Measurements from ENCODE around the gene FNIP2.

Gene FNIP2

GRCh38 chr4:158762553-158762952, 6.3 kb upstream of the FNIP2 start:
- no peak for DNase-seq (ENCODE audit: low read depth in 2 of 2, low spot score in 1 of 2)

- DNase-seq (ENCODE audit: low read depth in 2 of 2, low spot score in 1 of 2) = no peak
These were observed 5.4 kb upstream of the FNIP2 start for GRCh38 chr4:158763462-158763861.

- no peak for DNase-seq (ENCODE audit: low read depth in 2 of 2, low spot score in 1 of 2)
These were observed 2.3 kb upstream of the FNIP2 start for GRCh38 chr4:158766434-158767044.

GRCh38 chr4:158767451-158767850, 1.4 kb upstream of the FNIP2 start:
- no peak for DNase-seq (ENCODE audit: low read depth in 2 of 2, low spot score in 1 of 2)

GRCh38 chr4:158769175-158769921, 522 bp downstream of the FNIP2 start:
- DNase-seq (ENCODE audit: low read depth in 2 of 2, low spot score in 1 of 2) = peak in 1 of 2 donors; percentile 8

GRCh38 chr4:158770671-158771070, 1.8 kb downstream of the FNIP2 start:
- DNase-seq (ENCODE audit: low read depth in 2 of 2, low spot score in 1 of 2) = no peak

- DNase-seq (ENCODE audit: low read depth in 2 of 2, low spot score in 1 of 2) = no peak
These were observed 3.0 kb downstream of the FNIP2 start for GRCh38 chr4:158771776-158772175.

- no peak for DNase-seq (ENCODE audit: low read depth in 2 of 2, low spot score in 1 of 2)
These were observed 6.3 kb downstream of the FNIP2 start for GRCh38 chr4:158775091-158775651.

- DNase-seq (ENCODE audit: low read depth in 2 of 2, low spot score in 1 of 2) = no peak
These were observed 7.3 kb downstream of the FNIP2 start for GRCh38 chr4:158776106-158776505.

- DNase-seq (ENCODE audit: low read depth in 2 of 2, low spot score in 1 of 2) = no peak
These were observed 8.8 kb downstream of the FNIP2 start for GRCh38 chr4:158777423-158778155.

- no peak for DNase-seq (ENCODE audit: low read depth in 2 of 2, low spot score in 1 of 2)
These were observed 9.4 kb downstream of the FNIP2 start for GRCh38 chr4:158778156-158778711.

GRCh38 chr4:158778712-158779111, 9.9 kb downstream of the FNIP2 start:
- DNase-seq (ENCODE audit: low read depth in 2 of 2, low spot score in 1 of 2) = no peak

- no peak for DNase-seq (ENCODE audit: low read depth in 2 of 2, low spot score in 1 of 2)
These were observed 13.1 kb downstream of the FNIP2 start for GRCh38 chr4:158781963-158782362.

GRCh38 chr4:158782551-158783360, 13.9 kb downstream of the FNIP2 start:
- no peak for DNase-seq (ENCODE audit: low read depth in 2 of 2, low spot score in 1 of 2)

- no peak for DNase-seq (ENCODE audit: low read depth in 2 of 2, low spot score in 1 of 2)
These were observed 15.0 kb downstream of the FNIP2 start for GRCh38 chr4:158783785-158784184.

GRCh38 chr4:158785718-158786117, 16.9 kb downstream of the FNIP2 start:
- DNase-seq (ENCODE audit: low read depth in 2 of 2, low spot score in 1 of 2) = no peak

- no peak for DNase-seq (ENCODE audit: low read depth in 2 of 2, low spot score in 1 of 2)
These were observed 17.3 kb downstream of the FNIP2 start for GRCh38 chr4:158786121-158786601.

- no peak for DNase-seq (ENCODE audit: low read depth in 2 of 2, low spot score in 1 of 2)
These were observed 18.1 kb downstream of the FNIP2 start for GRCh38 chr4:158786955-158787354.

- no peak for DNase-seq (ENCODE audit: low read depth in 2 of 2, low spot score in 1 of 2)
These were observed 19.1 kb downstream of the FNIP2 start for GRCh38 chr4:158787709-158788475.

GRCh38 chr4:158788516-158788915, 19.7 kb downstream of the FNIP2 start:
- no peak for DNase-seq (ENCODE audit: low read depth in 2 of 2, low spot score in 1 of 2)

Measured in stimulated activated CD8-positive, alpha-beta memory T cell treated with anti-CD3 and anti-CD28 coated beads, Interleukin-4, amount 100 ng/mL, for 1 hour (primary cell).